HEK293 (cell line): ENCODE results near the gene FBXO45.

Experiments
- KLF7 ChIP-seq: fragments of 450-650 bp; formaldehyde crosslinking; IDR thresholded peaks from 2 replicates; pipeline ENCODE4 v1.5.1; 2016; ENCODE audit warnings: missing biosample characterization, missing genetic modification characterization, borderline replicate concordance
- KLF8 ChIP-seq: fragments of 450-650 bp; formaldehyde crosslinking; IDR thresholded peaks from 2 replicates; pipeline ENCODE4 v1.5.1; 2016; ENCODE audit warnings: missing biosample characterization, missing genetic modification characterization
- KLF9 ChIP-seq: fragments of 450-650 bp; formaldehyde crosslinking; IDR thresholded peaks from 2 replicates; pipeline ENCODE4 v1.5.1; 2016; ENCODE audit warnings: missing biosample characterization, missing genetic modification characterization, low read depth
- MZF1 ChIP-seq: fragments of 450-650 bp; formaldehyde crosslinking; IDR thresholded peaks from 2 replicates; pipeline ENCODE4 v1.5.1; 2017; ENCODE audit warnings: missing biosample characterization, missing genetic modification characterization, borderline replicate concordance
- OSR2 ChIP-seq: fragments of 450-650 bp; formaldehyde crosslinking; IDR thresholded peaks from 2 replicates; pipeline ENCODE4 v1.5.1; 2016; ENCODE audit warnings: missing biosample characterization, missing genetic modification characterization
- SCRT1 ChIP-seq: fragments of 450-650 bp; formaldehyde crosslinking; IDR thresholded peaks from 2 replicates; pipeline ENCODE4 v1.5.1; 2016; ENCODE audit warnings: missing biosample characterization, missing genetic modification characterization, borderline replicate concordance
- SP2 ChIP-seq: fragments of 450-650 bp; formaldehyde crosslinking; IDR thresholded peaks from 2 replicates; pipeline ENCODE4 v1.5.1; 2016; ENCODE audit warnings: missing biosample characterization, missing genetic modification characterization
- TRIM28 ChIP-seq: IDR thresholded peaks from 2 replicates; pipeline ENCODE4 v1.6.1; 2011; ENCODE audit warnings: low read length, control low read depth, borderline replicate concordance
- WT1 ChIP-seq: fragments of 450-650 bp; formaldehyde crosslinking; IDR thresholded peaks from 2 replicates; pipeline ENCODE4 v1.5.1; 2016; ENCODE audit warnings: missing biosample characterization, missing genetic modification characterization
- ZBTB17 ChIP-seq: fragments of 450-650 bp; formaldehyde crosslinking; IDR thresholded peaks from 2 replicates; pipeline ENCODE4 v1.5.1; 2016; ENCODE audit warnings: missing biosample characterization, missing genetic modification characterization
- ZBTB21 ChIP-seq: fragments of 450-650 bp; formaldehyde crosslinking; IDR thresholded peaks from 2 replicates; pipeline ENCODE4 v1.5.1; 2017; ENCODE audit warnings: missing biosample characterization, missing genetic modification characterization
- ZBTB48 ChIP-seq: fragments of 450-650 bp; formaldehyde crosslinking; IDR thresholded peaks from 2 replicates; pipeline ENCODE4 v1.5.1; 2016; ENCODE audit warnings: missing biosample characterization, missing genetic modification characterization
- ZNF133 ChIP-seq: fragments of 450-650 bp; formaldehyde crosslinking; IDR thresholded peaks from 2 replicates; pipeline ENCODE4 v1.5.1; 2016; ENCODE audit warnings: missing biosample characterization, missing genetic modification characterization
- ZNF274 ChIP-seq, 2 experiments: fragments of 200-500 bp in 1 of 2; fragments of 450-650 bp in 1 of 2; sonication (Bioruptor generic) in 1 of 2; formaldehyde crosslinking in 1 of 2; IDR thresholded peaks; 2 replicates each; pipeline versions ENCODE4 v1.5.1 to v1.6.1; 2014 to 2016; ENCODE audit warnings: borderline replicate concordance in 1 of 2, inconsistent platforms in 1 of 2, low read length in 1 of 2, missing biosample characterization in 1 of 2, missing genetic modification characterization in 1 of 2
- ZNF416 ChIP-seq: fragments of 450-650 bp; formaldehyde crosslinking; IDR thresholded peaks from 2 replicates; pipeline ENCODE4 v1.5.1; 2016; ENCODE audit warnings: missing biosample characterization, missing genetic modification characterization
- ZNF426 ChIP-seq: fragments of 450-650 bp; formaldehyde crosslinking; IDR thresholded peaks from 2 replicates; pipeline ENCODE4 v1.5.1; 2017; ENCODE audit warnings: missing biosample characterization, missing genetic modification characterization, mild to moderate bottlenecking, inconsistent platforms, moderate library complexity
- ZNF544 ChIP-seq: fragments of 450-650 bp; formaldehyde crosslinking; IDR thresholded peaks from 2 replicates; pipeline ENCODE4 v1.5.0; 2017; ENCODE audit warnings: missing biosample characterization, missing genetic modification characterization
- ZNF558 ChIP-seq: fragments of 450-650 bp; formaldehyde crosslinking; IDR thresholded peaks from 2 replicates; pipeline ENCODE4 v1.5.1; 2016; ENCODE audit warnings: missing biosample characterization, missing genetic modification characterization
- ZNF660 ChIP-seq: fragments of 450-650 bp; IDR thresholded peaks from 2 replicates; pipeline ENCODE4 v1.5.1; 2018; ENCODE audit warnings: missing biosample characterization, mild to moderate bottlenecking, missing genetic modification characterization
- ZNF837 ChIP-seq: fragments of 450-650 bp; formaldehyde crosslinking; IDR thresholded peaks from 2 replicates; pipeline ENCODE4 v1.5.1; 2016; ENCODE audit warnings: missing biosample characterization, missing genetic modification characterization
- TF ChIP-seq, protein P1 (sequence below): fragments of 450-650 bp; formaldehyde crosslinking; IDR thresholded peaks from 2 replicates; pipeline ENCODE4 v1.5.1; 2016; ENCODE audit warnings: missing biosample characterization, missing genetic modification characterization, low read depth
- TF ChIP-seq, protein P2 (sequence below): fragments of 450-650 bp; formaldehyde crosslinking; IDR thresholded peaks from 2 replicates; pipeline ENCODE4 v1.5.1; 2017; ENCODE audit warnings: missing biosample characterization, missing genetic modification characterization
- TF ChIP-seq, protein P3 (sequence below): fragments of 450-650 bp; formaldehyde crosslinking; IDR thresholded peaks from 2 replicates; pipeline ENCODE4 v1.5.1; 2016; ENCODE audit warnings: missing biosample characterization, missing genetic modification characterization
- TF ChIP-seq, protein P4 (sequence below): fragments of 450-650 bp; formaldehyde crosslinking; conservative IDR thresholded peaks from 2 replicates; pipeline ENCODE4 v1.5.1; 2016; ENCODE audit warnings: low read depth, missing biosample characterization, missing genetic modification characterization
- TF ChIP-seq, protein P5 (sequence below): sonication (generic); formaldehyde crosslinking; IDR thresholded peaks from 2 replicates; pipeline ENCODE4 v1.8.1; 2022; ENCODE audit warnings: mild to moderate bottlenecking, moderate library complexity, missing genetic modification reagents
- TF ChIP-seq, protein P6 (sequence below): fragments of 450-650 bp; formaldehyde crosslinking; IDR thresholded peaks from 2 replicates; pipeline ENCODE4 v1.5.1; 2016; ENCODE audit warnings: missing biosample characterization, missing genetic modification characterization
- TF ChIP-seq, protein P7 (sequence below): fragments of 450-650 bp; formaldehyde crosslinking; IDR thresholded peaks from 2 replicates; pipeline ENCODE4 v1.5.1; 2016; ENCODE audit warnings: missing biosample characterization, missing genetic modification characterization

FBXO45 gene

DNA sequence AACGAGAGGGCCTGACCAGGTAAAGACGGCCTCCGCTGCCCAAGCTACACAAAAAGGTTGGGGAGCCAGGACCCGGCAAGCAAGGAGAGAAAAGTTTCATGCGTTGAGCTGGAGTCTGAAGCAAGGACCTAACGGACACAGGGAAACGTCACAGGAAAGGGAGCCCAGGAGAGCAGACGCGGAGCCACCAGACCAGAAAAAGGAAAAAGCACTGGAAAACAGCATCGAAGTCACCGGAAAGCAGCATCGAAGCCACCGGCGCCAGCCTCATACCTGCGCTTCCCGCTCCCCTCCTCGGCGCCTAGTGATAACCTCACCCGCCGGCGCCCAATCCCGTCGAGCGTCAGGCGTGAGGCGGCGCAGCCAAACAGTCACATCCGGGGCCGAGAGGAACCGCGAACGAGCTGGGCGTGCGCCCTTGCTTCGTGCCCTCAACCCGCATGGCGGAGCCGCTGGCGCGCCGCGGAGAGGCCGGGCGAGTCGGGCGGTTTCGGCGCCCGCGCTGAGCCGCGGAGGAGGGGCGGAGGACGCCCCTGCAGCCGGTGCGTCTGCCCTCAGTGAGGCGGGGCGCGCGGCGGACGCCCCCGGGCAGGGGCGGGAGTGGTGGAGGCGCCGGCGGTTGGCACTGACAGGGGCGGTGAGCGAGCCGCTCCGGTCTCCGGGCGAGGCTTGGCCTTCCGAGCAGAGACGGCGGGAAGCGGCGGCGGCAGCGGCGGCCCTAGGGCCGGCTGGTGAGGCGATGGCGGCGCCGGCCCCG lies at the start of gene FBXO45, which contains the start of gene WDR53 (continued):
- TF ChIP-seq, protein P1, sequence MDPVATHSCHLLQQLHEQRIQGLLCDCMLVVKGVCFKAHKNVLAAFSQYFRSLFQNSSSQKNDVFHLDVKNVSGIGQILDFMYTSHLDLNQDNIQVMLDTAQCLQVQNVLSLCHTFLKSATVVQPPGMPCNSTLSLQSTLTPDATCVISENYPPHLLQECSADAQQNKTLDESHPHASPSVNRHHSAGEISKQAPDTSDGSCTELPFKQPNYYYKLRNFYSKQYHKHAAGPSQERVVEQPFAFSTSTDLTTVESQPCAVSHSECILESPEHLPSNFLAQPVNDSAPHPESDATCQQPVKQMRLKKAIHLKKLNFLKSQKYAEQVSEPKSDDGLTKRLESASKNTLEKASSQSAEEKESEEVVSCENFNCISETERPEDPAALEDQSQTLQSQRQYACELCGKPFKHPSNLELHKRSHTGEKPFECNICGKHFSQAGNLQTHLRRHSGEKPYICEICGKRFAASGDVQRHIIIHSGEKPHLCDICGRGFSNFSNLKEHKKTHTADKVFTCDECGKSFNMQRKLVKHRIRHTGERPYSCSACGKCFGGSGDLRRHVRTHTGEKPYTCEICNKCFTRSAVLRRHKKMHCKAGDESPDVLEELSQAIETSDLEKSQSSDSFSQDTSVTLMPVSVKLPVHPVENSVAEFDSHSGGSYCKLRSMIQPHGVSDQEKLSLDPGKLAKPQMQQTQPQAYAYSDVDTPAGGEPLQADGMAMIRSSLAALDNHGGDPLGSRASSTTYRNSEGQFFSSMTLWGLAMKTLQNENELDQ (tag by site-specific recombination) = no peak
- no peak for TF ChIP-seq TRIM28
- TF ChIP-seq, protein P2, sequence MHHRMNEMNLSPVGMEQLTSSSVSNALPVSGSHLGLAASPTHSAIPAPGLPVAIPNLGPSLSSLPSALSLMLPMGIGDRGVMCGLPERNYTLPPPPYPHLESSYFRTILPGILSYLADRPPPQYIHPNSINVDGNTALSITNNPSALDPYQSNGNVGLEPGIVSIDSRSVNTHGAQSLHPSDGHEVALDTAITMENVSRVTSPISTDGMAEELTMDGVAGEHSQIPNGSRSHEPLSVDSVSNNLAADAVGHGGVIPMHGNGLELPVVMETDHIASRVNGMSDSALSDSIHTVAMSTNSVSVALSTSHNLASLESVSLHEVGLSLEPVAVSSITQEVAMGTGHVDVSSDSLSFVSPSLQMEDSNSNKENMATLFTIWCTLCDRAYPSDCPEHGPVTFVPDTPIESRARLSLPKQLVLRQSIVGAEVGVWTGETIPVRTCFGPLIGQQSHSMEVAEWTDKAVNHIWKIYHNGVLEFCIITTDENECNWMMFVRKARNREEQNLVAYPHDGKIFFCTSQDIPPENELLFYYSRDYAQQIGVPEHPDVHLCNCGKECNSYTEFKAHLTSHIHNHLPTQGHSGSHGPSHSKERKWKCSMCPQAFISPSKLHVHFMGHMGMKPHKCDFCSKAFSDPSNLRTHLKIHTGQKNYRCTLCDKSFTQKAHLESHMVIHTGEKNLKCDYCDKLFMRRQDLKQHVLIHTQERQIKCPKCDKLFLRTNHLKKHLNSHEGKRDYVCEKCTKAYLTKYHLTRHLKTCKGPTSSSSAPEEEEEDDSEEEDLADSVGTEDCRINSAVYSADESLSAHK (tag by site-specific recombination) = peak; percentile 42; the same call in 1 of the 2 replicates
- TF ChIP-seq, protein P3, sequence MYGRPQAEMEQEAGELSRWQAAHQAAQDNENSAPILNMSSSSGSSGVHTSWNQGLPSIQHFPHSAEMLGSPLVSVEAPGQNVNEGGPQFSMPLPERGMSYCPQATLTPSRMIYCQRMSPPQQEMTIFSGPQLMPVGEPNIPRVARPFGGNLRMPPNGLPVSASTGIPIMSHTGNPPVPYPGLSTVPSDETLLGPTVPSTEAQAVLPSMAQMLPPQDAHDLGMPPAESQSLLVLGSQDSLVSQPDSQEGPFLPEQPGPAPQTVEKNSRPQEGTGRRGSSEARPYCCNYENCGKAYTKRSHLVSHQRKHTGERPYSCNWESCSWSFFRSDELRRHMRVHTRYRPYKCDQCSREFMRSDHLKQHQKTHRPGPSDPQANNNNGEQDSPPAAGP (tag by site-specific recombination) = peak; percentile 59
- TF ChIP-seq ZNF558 (tag by site-specific recombination) = no peak
- TF ChIP-seq ZNF133 (tag by site-specific recombination) = no peak
- TF ChIP-seq SCRT1 (tag by site-specific recombination) = no peak
- TF ChIP-seq ZNF426 = no peak
- no peak for TF ChIP-seq ZNF837 (tag by site-specific recombination)
- TF ChIP-seq ZNF660 = peak; percentile 94
- TF ChIP-seq ZNF416 (tag by site-specific recombination) = no peak
- TF ChIP-seq KLF8 = peak; percentile 79; the same call in 1 of the 2 replicates
- TF ChIP-seq MZF1 (tag by site-specific recombination) = no peak
- 0 out of 2 replicates have a peak, but pooled peaks have one; percentile 26 for TF ChIP-seq ZBTB21 (tag by site-specific recombination)
- no peak for TF ChIP-seq ZNF544 (tag by site-specific recombination)
- TF ChIP-seq WT1 = no peak
- no peak for TF ChIP-seq ZBTB48 (tag by site-specific recombination)
- TF ChIP-seq SP2 (tag by site-specific recombination) = peak; percentile 90
- TF ChIP-seq, protein P4, sequence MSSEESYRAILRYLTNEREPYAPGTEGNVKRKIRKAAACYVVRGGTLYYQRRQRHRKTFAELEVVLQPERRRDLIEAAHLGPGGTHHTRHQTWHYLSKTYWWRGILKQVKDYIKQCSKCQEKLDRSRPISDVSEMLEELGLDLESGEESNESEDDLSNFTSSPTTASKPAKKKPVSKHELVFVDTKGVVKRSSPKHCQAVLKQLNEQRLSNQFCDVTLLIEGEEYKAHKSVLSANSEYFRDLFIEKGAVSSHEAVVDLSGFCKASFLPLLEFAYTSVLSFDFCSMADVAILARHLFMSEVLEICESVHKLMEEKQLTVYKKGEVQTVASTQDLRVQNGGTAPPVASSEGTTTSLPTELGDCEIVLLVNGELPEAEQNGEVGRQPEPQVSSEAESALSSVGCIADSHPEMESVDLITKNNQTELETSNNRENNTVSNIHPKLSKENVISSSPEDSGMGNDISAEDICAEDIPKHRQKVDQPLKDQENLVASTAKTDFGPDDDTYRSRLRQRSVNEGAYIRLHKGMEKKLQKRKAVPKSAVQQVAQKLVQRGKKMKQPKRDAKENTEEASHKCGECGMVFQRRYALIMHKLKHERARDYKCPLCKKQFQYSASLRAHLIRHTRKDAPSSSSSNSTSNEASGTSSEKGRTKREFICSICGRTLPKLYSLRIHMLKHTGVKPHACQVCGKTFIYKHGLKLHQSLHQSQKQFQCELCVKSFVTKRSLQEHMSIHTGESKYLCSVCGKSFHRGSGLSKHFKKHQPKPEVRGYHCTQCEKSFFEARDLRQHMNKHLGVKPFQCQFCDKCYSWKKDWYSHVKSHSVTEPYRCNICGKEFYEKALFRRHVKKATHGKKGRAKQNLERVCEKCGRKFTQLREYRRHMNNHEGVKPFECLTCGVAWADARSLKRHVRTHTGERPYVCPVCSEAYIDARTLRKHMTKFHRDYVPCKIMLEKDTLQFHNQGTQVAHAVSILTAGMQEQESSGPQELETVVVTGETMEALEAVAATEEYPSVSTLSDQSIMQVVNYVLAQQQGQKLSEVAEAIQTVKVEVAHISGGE = peak; percentile 84
- no peak for TF ChIP-seq KLF7
- TF ChIP-seq, protein P5, sequence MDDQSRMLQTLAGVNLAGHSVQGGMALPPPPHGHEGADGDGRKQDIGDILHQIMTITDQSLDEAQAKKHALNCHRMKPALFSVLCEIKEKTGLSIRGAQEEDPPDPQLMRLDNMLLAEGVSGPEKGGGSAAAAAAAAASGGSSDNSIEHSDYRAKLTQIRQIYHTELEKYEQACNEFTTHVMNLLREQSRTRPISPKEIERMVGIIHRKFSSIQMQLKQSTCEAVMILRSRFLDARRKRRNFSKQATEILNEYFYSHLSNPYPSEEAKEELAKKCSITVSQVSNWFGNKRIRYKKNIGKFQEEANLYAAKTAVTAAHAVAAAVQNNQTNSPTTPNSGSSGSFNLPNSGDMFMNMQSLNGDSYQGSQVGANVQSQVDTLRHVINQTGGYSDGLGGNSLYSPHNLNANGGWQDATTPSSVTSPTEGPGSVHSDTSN = peak; percentile 44; the same call in 1 of the 2 replicates
- TF ChIP-seq, protein P6, sequence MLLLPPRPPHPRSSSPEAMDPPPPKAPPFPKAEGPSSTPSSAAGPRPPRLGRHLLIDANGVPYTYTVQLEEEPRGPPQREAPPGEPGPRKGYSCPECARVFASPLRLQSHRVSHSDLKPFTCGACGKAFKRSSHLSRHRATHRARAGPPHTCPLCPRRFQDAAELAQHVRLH (tag by site-specific recombination) = no peak
- no peak for TF ChIP-seq ZNF274 (IDR thresholded peaks at IDR 0.05; ENCODE audit: low read length)
- no peak for TF ChIP-seq ZNF274 (tag by site-specific recombination; IDR thresholded peaks at IDR 0.05; ENCODE audit: borderline replicate concordance)
- TF ChIP-seq OSR2 (tag by site-specific recombination) = no peak
- TF ChIP-seq KLF9 (tag by site-specific recombination) = peak; percentile 81
- peak; percentile 99 for TF ChIP-seq ZBTB17 (tag by site-specific recombination)
- TF ChIP-seq, protein P7, sequence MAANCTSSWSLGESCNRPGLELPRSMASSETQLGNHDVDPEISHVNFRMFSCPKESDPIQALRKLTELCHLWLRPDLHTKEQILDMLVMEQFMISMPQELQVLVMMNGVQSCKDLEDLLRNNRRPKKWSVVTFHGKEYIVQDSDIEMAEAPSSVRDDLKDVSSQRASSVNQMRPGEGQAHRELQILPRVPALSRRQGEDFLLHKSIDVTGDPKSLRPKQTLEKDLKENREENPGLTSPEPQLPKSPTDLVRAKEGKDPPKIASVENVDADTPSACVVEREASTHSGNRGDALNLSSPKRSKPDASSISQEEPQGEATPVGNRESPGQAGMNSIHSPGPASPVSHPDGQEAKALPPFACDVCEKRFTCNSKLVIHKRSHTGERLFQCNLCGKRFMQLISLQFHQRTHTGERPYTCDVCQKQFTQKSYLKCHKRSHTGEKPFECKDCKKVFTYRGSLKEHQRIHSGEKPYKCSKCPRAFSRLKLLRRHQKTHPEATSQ = no peak
